Mesendoderm (in vitro differentiated cells): ENCODE measurements around the gene NDUFB10.

Experiments used
- DNase-seq: peaks from one replicate; pipeline ENCODE4 v3.0.0; 2013
- H2AK5ac ChIP-seq: 2 replicates; pipeline ENCODE4 v1.6.1; 2013; ENCODE audit warnings: low read length, inconsistent platforms
- H2BK120ac ChIP-seq: 2 replicates; pipeline ENCODE4 v1.6.1; 2013; ENCODE audit warnings: low read depth, mild to moderate bottlenecking, low read length, moderate library complexity, mixed read lengths
- H2BK15ac ChIP-seq: replicated peaks from 2 replicates; pipeline ENCODE4 v1.6.1; 2013; ENCODE audit warnings: low read depth, mild to moderate bottlenecking, moderate library complexity
- H2BK5ac ChIP-seq: 2 replicates; pipeline ENCODE4 v1.6.1; 2013; ENCODE audit warnings: low read length, inconsistent platforms
- H3K18ac ChIP-seq: 2 replicates; pipeline ENCODE4 v1.6.1; 2013; ENCODE audit warnings: mild to moderate bottlenecking, low read length, mixed read lengths
- H3K23ac ChIP-seq: one replicate; pipeline ENCODE4 v1.6.1; 2013; ENCODE audit warnings: low read length
- H3K27ac ChIP-seq: 2 replicates; pipeline ENCODE4 v1.5.1; 2013; ENCODE audit warnings: low read depth, mild to moderate bottlenecking, inconsistent platforms, low read length, moderate library complexity
- H3K27me3 ChIP-seq: 2 replicates; pipeline ENCODE4 v1.6.1; 2013; ENCODE audit warnings: low read length, control low read depth, mild to moderate bottlenecking, inconsistent platforms; ENCODE audit not compliant: insufficient read depth, poor library complexity
- H3K36me3 ChIP-seq: 2 replicates; pipeline ENCODE4 v1.6.1; 2013; ENCODE audit warnings: low read length, inconsistent platforms; ENCODE audit not compliant: control insufficient read depth, insufficient read depth
- H3K4ac ChIP-seq: one replicate; pipeline ENCODE4 v1.6.1; 2013; ENCODE audit warnings: low read depth, mild to moderate bottlenecking, low read length, moderate library complexity
- H3K4me1 ChIP-seq: 2 replicates; pipeline ENCODE4 v1.6.1; 2013; ENCODE audit warnings: low read depth, low read length, inconsistent platforms; ENCODE audit not compliant: control insufficient read depth
- H3K4me2 ChIP-seq: 2 replicates; pipeline ENCODE4 v1.6.1; 2013; ENCODE audit warnings: low read length
- H3K4me3 ChIP-seq: 2 replicates; pipeline ENCODE4 v1.5.1; 2013; ENCODE audit warnings: mild to moderate bottlenecking, low read length
- H3K56ac ChIP-seq: one replicate; pipeline ENCODE4 v1.6.1; 2013; ENCODE audit warnings: low read length
- H3K79me1 ChIP-seq: 2 replicates; pipeline ENCODE4 v1.6.1; 2013; ENCODE audit warnings: low read length, inconsistent platforms
- H3K79me2 ChIP-seq: 2 replicates; pipeline ENCODE4 v1.6.1; 2013; ENCODE audit warnings: mild to moderate bottlenecking, low read length; ENCODE audit not compliant: control insufficient read depth, insufficient read depth
- H3K9ac ChIP-seq: 2 replicates; pipeline ENCODE4 v1.6.1; 2013; ENCODE audit warnings: low read length, inconsistent platforms
- H4K5ac ChIP-seq: one replicate; pipeline ENCODE4 v1.6.1; 2013; ENCODE audit warnings: low read length
- H4K8ac ChIP-seq: one replicate; pipeline ENCODE4 v1.6.1; 2013; ENCODE audit warnings: low read depth, mild to moderate bottlenecking, control low read depth, low read length, moderate library complexity
- WGBS: extraction: QIAGEN DNeasy Blood & Tissue Kit; methylation state at CpG from one replicate; pipeline ENCODE4 v1.1.7; 2013; ENCODE audit warnings: low lambda C conversion rate, missing lambda C conversion rate; ENCODE audit not compliant: insufficient coverage; ENCODE audit errors: extremely low coverage; 5-methylcytosine and 5-hydroxymethylcytosine counted together

NDUFB10 gene

GRCh38 chr16:1914084-1914608 lies 45.2 kb upstream of the NDUFB10 start:
- Histone ChIP-seq H3K79me2 (no peaks in the 10 kb centered on the region), H4K8ac (no peak overlapping the region), H2AK5ac (no peak overlapping the region), H3K23ac (no peak overlapping the region), H2BK15ac (no peak overlapping the region), H3K79me1 (no peaks in the 10 kb centered on the region), H4K5ac (no peak overlapping the region), H3K36me3 (no peaks in the 10 kb centered on the region), H2BK120ac (no peak overlapping the region), H3K4me1 (no peaks in the 10 kb centered on the region), H3K4me3 (no peak overlapping the region), H3K4ac (no peak overlapping the region), H3K9ac (no peak overlapping the region), H3K56ac (no peak overlapping the region), H3K4me2 (no peak overlapping the region), H3K27ac (no peak overlapping the region), H2BK5ac (no peak overlapping the region), H3K27me3 (peaks cover 21% of the 10 kb centered on the region), H3K18ac (no peak overlapping the region)
- WGBS = no CpG with 5 or more reads among the region's 15 CpGs
- no peak for DNase-seq

DNA sequence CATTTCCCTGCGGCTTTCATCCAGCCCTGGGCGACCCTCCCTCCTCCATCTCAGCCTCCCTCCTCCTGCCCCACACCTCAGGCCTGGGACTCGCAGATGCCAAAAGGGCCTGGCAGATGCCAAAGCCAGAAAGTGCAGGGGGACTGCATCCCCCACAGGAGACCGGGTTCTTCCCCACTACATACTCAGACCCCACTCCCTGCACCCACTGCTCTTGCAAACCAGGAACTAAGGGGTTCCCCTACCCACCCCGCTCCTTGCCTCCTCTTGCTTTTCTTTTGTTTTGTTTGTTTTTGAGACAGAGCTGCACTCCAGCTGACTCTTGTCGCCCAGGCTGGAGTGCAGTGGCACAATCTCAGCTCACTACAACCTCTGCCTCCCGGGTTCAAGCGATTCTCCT lies 44.4 kb upstream of the NDUFB10 start:
- Histone ChIP-seq H3K79me1 (no peaks in the 10 kb centered on the region), H3K79me2 (no peaks in the 10 kb centered on the region), H2BK5ac (no peak overlapping the region), H3K4ac (no peak overlapping the region), H4K5ac (no peak overlapping the region), H3K4me1 (no peaks in the 10 kb centered on the region), H2BK15ac (no peak overlapping the region), H3K18ac (no peak overlapping the region), H3K27ac (no peak overlapping the region), H3K27me3 (peaks cover 28% of the 10 kb centered on the region), H4K8ac (no peak overlapping the region), H3K4me2 (no peak overlapping the region), H3K56ac (no peak overlapping the region), H3K4me3 (no peak overlapping the region), H2AK5ac (no peak overlapping the region), H3K23ac (no peak overlapping the region), H3K9ac (no peak overlapping the region), H3K36me3 (no peaks in the 10 kb centered on the region), H2BK120ac (no peak overlapping the region)
- DNase-seq = no peak
- no CpG with 5 or more reads among the region's 8 CpGs for WGBS

DNA sequence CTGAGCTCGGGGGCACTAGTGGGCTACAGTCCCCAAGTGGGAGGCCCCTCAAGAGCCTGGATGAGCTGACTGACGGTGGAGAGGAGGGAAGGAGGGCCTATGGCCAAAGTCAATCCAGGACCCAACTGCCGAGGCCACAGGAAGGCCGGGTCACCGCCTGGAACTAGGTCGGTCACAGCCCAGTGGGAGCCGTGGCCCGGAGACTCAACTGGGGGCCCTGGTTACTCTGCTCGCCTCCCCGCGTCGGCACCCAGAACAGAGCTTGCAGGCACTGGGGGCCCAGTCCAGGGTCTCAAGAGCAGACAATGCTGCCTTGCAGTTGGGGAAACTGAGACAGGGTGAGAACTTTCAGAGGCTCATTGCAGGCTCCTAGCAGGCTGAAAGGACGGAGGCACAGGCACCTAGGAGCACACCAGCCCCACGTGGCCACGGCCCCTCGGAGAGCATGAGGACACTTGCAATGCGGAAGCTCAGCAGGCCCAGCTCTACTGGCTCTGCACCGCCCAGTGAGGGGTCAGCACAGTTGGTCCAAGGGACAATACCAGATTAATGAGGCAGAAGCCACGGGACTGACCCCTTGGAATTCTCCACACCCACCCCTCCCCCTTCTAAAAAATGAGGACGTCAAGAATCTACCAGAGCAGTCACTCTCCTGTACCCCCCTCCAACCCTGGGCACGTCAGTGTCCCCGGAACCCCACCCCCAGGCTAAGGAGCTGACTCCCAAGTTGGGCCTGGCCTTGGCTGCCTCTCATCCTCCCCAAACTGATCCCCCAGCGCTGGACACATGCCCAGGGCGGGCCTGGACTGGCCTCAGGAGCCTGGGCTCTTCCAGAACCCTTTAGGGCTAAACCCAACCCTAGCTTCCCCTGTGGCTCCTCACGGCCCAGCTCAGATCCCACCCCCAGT lies 43.4 kb upstream of the NDUFB10 start:
- H3K27me3 ChIP-seq = peaks cover 34% of the 10 kb centered on the region

GRCh38 chr16:1916640-1916990 lies 42.7 kb upstream of the NDUFB10 start:
- no peak overlapping the region for H3K4me2 ChIP-seq
- no peak overlapping the region for H3K9ac ChIP-seq
- H3K27me3 ChIP-seq = peaks cover 34% of the 10 kb centered on the region
- no peaks in the 10 kb centered on the region for H3K79me1 ChIP-seq
- H3K4me1 ChIP-seq = no peaks in the 10 kb centered on the region
- no peak overlapping the region for H3K56ac ChIP-seq
- no peaks in the 10 kb centered on the region for H3K79me2 ChIP-seq
- H3K27ac ChIP-seq = no peak overlapping the region
- no peak overlapping the region for H3K4me3 ChIP-seq
- no peak overlapping the region for H3K18ac ChIP-seq
- H2BK15ac ChIP-seq = no peak overlapping the region
- no peaks in the 10 kb centered on the region for H3K36me3 ChIP-seq
- H4K5ac ChIP-seq = no peak overlapping the region
- H3K4ac ChIP-seq = no peak overlapping the region
- DNase-seq = peak; percentile 52
- H2BK120ac ChIP-seq = no peak overlapping the region
- H2AK5ac ChIP-seq = no peak overlapping the region
- no peak overlapping the region for H3K23ac ChIP-seq
- no peak overlapping the region for H2BK5ac ChIP-seq
- no CpG with 5 or more reads among the region's 5 CpGs for WGBS
- H4K8ac ChIP-seq = no peak overlapping the region

More for the DNA sequence above, 43.4 kb upstream of the NDUFB10 start:
- no peak overlapping the region for H3K23ac ChIP-seq
- H2BK5ac ChIP-seq = no peak overlapping the region
- no peak overlapping the region for H3K4me2 ChIP-seq
- H3K18ac ChIP-seq = no peak overlapping the region
- no peak overlapping the region for H4K5ac ChIP-seq
- no peak for DNase-seq
- H3K4me1 ChIP-seq = no peaks in the 10 kb centered on the region
- no peak overlapping the region for H3K9ac ChIP-seq
- H3K4ac ChIP-seq = no peak overlapping the region
- no peak overlapping the region for H3K27ac ChIP-seq
- no peaks in the 10 kb centered on the region for H3K79me1 ChIP-seq
- H2AK5ac ChIP-seq = no peak overlapping the region
- H3K4me3 ChIP-seq = no peak overlapping the region
- no peak overlapping the region for H4K8ac ChIP-seq
- no peaks in the 10 kb centered on the region for H3K79me2 ChIP-seq
- WGBS = no CpG with 5 or more reads among the region's 25 CpGs
- H3K56ac ChIP-seq = no peak overlapping the region
- no peak overlapping the region for H2BK120ac ChIP-seq
- no peak overlapping the region for H2BK15ac ChIP-seq
- H3K36me3 ChIP-seq = no peaks in the 10 kb centered on the region

GRCh38 chr16:1917056-1917664 lies 42.2 kb upstream of the NDUFB10 start:
- Histone ChIP-seq H4K8ac (no peak overlapping the region), H3K27me3 (peaks cover 34% of the 10 kb centered on the region), H3K23ac (no peak overlapping the region), H3K27ac (no peak overlapping the region), H3K4me1 (no peaks in the 10 kb centered on the region), H2BK120ac (no peak overlapping the region), H3K36me3 (no peaks in the 10 kb centered on the region), H3K9ac (no peak overlapping the region), H2AK5ac (no peak overlapping the region), H3K79me1 (no peaks in the 10 kb centered on the region), H3K4me3 (no peak overlapping the region), H2BK5ac (no peak overlapping the region), H4K5ac (no peak overlapping the region), H3K56ac (no peak overlapping the region), H2BK15ac (no peak overlapping the region), H3K4ac (no peak overlapping the region), H3K4me2 (no peak overlapping the region), H3K79me2 (no peaks in the 10 kb centered on the region), H3K18ac (no peak overlapping the region)
- DNase-seq = no peak
- no CpG with 5 or more reads among the region's 22 CpGs for WGBS
